Left ventricle myocardium superior (tissue), 1 donor: ENCODE measurements around the gene KCNJ16. TPM values are rescaled to one million over a fixed set of nuclear protein-coding genes. Genes with fewer than 3 reads are reported as not detected.

Source experiments
- ATAC-seq: fragments of 200-7000 bp; cut with Tn5 transposase; one replicate; pipeline ENCODE4 v1.9.1; 2020; ENCODE audit warnings: mild to moderate bottlenecking, moderate library complexity
- DNase-seq: peaks from one replicate; pipeline ENCODE4 v3.0.0-alpha.2; 2020
- intact Hi-C: fragments of 100-400 bp; cut with micrococcal nuclease; formaldehyde crosslinking; loops from one replicate; pipeline ENCODE4 v1.11.0; 2022
- total RNA-seq: library from RNA; stranded (reverse); fragmentation: NEBNext Ultra II Directional; extraction: Animal tissue kit (Norgen Biotek cat#: 25700); gene quantifications from one replicate; pipeline ENCODE4 v1.2.1, GENCODE V29; 2021
- donor health status: DM: no; HTN: yes; CAD: no; lungs with severe emphysema.

Gene KCNJ16
- total RNA-seq, 1 donor from 2014 or later = not detected

DNA sequence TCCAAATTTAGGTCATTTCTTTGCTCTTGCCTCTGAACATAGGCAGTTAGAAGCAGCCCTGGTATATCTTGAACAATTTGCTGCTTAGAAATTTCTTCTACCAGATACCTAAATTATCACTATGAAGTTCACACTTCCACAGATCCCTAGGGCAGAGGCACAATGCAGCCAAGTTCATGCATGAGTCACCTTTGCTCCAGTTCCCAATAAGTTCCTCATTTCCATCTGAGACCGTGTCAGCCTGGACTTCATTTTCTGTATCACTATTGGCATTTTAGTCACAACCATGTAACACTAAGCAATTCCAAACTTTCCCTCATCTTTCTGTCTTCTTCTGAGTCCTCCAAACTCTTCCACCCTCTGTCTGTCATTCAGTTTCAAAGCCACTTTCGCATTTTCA lies 45.0 kb downstream of the KCNJ16 start:
- DNase-seq (no peak), ATAC-seq (no peak)
- intact Hi-C loops = no loop called here

DNA sequence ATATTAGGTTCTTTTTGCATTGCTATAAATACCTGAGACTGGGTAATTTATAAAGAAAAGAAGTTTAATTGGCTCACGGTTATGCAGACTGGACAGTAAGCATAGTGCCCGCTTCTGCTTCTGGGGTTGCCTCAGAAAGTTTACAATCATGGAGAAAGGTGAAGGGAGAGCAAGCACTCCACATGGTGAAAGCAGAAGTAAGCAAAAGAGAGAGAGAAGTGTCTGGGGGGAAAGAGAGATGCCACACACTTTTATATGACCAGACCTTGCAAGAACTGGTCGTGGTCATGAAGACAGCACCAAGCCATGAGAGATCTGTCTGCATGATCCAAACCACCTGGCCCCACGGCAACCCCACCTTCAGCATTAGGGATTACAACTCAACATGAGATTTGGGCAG lies 45.4 kb downstream of the KCNJ16 start:
- ATAC-seq (no peak), DNase-seq (no peak)
- intact Hi-C loops = no loop called here

DNA sequence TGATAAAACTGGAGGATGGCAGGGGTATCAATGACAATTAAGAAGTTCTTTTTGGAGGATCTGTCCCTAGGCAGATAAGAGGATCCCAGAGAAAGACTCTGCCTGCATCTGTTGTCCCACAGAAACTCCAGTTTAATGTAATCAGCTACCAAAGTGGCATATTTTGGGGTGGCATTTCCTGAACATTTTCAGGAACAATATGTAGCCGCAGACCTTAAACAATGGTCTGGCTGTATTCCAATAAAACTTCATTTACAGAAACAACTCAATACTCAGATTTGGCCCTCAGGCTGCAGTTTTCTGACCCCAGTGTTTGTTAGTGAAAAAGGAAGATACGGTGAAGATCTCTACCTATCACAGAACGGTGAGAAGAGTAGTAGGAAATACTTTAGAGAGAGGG lies 46.1 kb downstream of the KCNJ16 start:
- no peak for DNase-seq
- intact Hi-C loops = no loop called here
- no peak for ATAC-seq

- intact Hi-C loops = no loop called here
- DNase-seq (no peak), ATAC-seq (no peak)
Measured at GRCh38 chr17:70123193-70123592, 48.2 kb downstream of the KCNJ16 start.

DNA sequence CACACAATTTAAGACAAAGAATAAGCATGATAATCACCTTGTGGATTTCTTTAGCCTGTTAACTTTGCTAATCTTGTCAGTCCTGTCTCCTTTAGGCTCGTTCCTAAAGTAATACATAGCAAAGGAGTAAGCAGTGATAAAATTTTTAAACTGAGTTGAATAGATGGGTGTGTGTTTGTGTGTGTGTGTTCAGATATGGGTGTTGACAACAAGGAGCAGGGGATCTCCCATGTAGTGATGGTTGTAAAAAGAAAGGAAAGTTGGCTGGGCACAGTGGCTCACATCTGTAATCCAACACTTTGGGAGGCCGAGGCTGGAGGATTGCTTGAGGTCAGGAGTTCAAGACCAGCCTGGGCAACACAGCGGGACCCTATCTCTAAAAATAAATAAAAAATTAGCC lies 49.7 kb downstream of the KCNJ16 start:
- intact Hi-C loops = no loop called here
- DNase-seq (no peak), ATAC-seq (no peak)

- ATAC-seq = no peak
- DNase-seq = no peak
- intact Hi-C loops = no loop called here
Measured at GRCh38 chr17:70127221-70127873, 52.3 kb downstream of the KCNJ16 start.

- DNase-seq (no peak), ATAC-seq (no peak)
- intact Hi-C loops = no loop called here
Measured at GRCh38 chr17:70128727-70129238, 53.8 kb downstream of the KCNJ16 start.

DNA sequence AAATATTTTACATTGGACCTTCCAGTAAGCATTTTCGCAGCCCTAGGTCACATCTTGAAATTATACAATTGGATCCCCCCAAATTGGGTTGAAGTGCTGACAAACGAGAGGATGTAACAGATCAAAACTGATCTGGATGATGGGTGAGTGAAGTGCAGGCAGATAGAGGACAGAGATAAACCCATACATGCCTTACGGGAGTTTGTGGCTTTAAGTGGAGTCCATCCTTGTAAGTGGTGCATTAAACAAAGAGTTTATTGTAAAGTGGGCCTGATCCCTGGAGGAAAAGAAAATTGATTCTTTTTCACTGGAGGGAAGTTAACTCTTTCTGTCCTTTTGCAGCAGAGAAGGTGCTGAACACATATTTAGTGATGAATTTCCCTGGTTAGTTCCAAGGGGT lies 55.3 kb downstream of the KCNJ16 start:
- no peak for DNase-seq
- intact Hi-C loops = no loop called here
- ATAC-seq = no peak

DNA sequence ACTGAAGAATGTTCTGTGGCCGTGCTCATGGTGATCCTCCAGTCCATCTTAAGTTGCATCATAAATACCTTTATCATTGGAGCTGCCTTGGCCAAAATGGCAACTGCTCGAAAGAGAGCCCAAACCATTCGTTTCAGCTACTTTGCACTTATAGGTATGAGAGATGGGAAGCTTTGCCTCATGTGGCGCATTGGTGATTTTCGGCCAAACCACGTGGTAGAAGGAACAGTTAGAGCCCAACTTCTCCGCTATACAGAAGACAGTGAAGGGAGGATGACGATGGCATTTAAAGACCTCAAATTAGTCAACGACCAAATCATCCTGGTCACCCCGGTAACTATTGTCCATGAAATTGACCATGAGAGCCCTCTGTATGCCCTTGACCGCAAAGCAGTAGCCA lies 57.5 kb downstream of the KCNJ16 start:
- ATAC-seq = no peak
- no peak for DNase-seq
- intact Hi-C loops = no loop called here

GRCh38 chr17:70134042-70134441 lies 59.0 kb downstream of the KCNJ16 start:
- ATAC-seq (no peak), DNase-seq (no peak)
- intact Hi-C loops = no loop called here

DNA sequence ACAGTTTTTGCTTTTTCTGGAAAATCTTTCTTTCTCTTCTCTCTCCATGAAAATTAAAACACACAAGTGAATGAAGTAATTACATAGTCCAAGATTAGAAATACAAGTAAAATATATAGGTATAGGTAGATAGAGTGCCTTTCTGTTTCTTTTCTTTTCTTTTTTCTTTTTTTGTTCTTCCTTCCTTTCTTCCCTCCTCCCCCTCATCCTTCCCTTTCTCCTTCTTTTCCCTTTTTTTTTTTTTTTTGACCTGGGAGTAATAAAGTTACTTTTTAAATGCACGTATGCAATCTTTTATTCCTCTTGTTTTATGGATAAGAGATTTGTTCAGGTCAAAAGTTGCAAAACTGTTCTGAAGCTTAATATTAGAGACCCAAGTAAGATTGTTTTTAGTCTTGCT lies 59.8 kb downstream of the KCNJ16 start:
- ATAC-seq (no peak), DNase-seq (no peak)
- intact Hi-C loops = no loop called here

- DNase-seq (no peak), ATAC-seq (no peak)
- intact Hi-C loops = no loop called here
Measured at GRCh38 chr17:70136131-70136530, 61.1 kb downstream of the KCNJ16 start.

GRCh38 chr17:70137451-70138230 lies 62.6 kb downstream of the KCNJ16 start:
- intact Hi-C loops = no loop called here
- ATAC-seq (peak; percentile 98), DNase-seq (no peak)

GRCh38 chr17:70138291-70138865 lies 63.4 kb downstream of the KCNJ16 start:
- ATAC-seq (peak; percentile 41), DNase-seq (no peak)
- intact Hi-C loops = no loop called here

- no peak for ATAC-seq
- intact Hi-C loops = no loop called here
- DNase-seq = no peak
Measured at GRCh38 chr17:70139449-70139993, 64.5 kb downstream of the KCNJ16 start.

DNA sequence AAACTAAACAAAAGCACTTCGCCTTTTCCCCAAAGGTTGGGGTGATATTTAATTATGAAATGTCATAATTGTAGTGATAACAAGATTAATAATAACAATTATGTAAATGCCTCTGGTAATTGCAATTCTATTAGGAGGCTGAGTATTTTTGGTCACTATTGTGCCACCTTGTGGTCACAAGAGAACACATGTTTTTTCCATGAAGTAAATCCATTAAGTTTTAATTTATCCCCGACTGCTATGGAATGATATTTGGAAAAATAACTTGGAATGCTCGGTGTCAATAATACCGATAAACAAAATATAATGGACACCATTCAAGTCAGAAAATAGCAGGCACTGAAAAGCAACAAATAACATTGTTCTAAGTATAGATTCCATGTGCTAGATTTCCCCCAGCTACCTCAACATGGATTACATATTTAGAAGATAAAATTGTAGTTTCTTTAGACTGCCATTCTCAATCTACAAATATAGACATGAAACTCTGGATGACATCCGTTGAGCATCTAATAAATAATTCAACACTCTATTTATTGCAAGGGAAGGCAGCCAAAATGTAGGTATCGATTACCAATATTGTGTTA lies 69.3 kb downstream of the KCNJ16 start:
- DNase-seq = no peak
- intact Hi-C loops = loop anchor here (10.0 kb wide), 2 partner anchors 540 to 580 kb away; no protein-coding TSS in a partner anchor
- ATAC-seq = no peak

DNA sequence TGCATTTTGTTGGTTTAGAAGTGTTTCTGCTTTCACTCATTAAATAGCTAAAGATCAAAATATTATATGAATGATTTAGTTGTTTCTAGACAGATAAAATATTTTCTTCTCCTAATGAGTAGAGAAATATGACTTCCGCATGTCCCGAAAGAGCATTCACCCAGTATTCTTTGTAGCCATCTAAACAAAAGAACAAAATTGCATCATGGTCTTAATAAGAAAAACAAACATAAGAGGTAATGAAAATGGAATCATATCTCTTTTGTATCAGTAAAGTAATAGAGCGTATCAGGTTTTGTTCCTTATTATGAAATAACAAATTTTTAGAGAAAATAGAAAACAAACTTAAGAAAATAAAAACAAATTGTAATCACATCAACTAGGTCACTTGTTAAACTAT lies 78.2 kb downstream of the KCNJ16 start:
- DNase-seq = no peak
- ATAC-seq = no peak
- intact Hi-C loops = no loop called here

- intact Hi-C loops = no loop called here
- ATAC-seq = no peak
- DNase-seq = no peak
Measured at GRCh38 chr17:70157151-70157550, 82.1 kb downstream of the KCNJ16 start.

DNA sequence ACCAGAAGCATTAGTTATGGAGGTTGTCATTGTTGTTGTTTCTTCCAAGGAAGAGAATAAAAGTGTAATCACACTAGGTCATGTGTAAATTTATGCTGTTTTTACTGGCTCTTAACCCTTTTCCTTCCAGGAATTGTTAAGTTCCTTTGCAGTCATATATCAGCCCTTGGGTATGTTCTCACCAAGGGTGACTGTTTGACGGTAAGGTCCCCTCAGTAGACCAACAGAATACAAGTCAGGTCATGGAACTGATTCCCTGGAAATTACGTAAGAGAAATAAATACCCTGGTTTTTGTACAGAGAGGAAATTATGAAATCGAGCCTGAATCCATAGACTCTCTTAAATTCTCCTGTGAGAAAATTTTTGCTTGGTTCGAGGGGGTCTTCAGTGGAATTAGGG lies 83.2 kb downstream of the KCNJ16 start:
- ATAC-seq (peak; percentile 17), DNase-seq (no peak)
- intact Hi-C loops = no loop called here

DNA sequence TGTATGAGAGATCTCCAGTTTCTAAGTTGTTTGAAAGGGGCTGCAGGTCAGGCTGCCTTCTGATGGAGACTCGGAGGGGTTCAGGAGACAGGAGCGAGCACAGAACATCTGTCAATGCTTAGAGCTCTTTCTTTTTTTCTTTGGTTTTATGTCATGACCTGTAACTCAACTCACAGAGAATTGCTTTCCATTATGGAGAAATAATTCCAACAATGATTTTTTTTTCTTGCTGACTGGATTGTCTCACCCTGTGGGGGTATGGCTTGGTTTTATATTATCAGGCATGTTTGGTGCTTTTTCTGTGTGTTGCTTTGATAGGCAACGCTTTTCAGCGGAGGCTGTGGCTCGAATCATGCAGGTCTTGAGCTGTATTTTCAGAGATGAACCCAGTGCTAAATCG lies 83.6 kb downstream of the KCNJ16 start:
- no peak for ATAC-seq
- no peak for DNase-seq
- intact Hi-C loops = no loop called here
